Activated CD8-positive, alpha-beta memory T cell treated with anti-CD3 and anti-CD28 coated beads, Interleukin-2, amount 50 U/mL, for 4 hours (primary cell): ENCODE data around the gene RPS25.
"Not testable (repeated sequence)": the region's sequence is repeated elsewhere in the genome, so short reads cannot be mapped to it uniquely, and the experiment has no call there.

Experiments used
- DNase-seq: peaks from one replicate; pipeline ENCODE4 v3.0.0-alpha.2; 2020

The RPS25 gene

GRCh38 chr11:119014209-119014924, 3.8 kb downstream of the RPS25 start:
- DNase-seq = no peak

GRCh38 chr11:119012629-119013170, 5.4 kb downstream of the RPS25 start:
- DNase-seq = no peak

GRCh38 chr11:119011476-119012053, 6.6 kb downstream of the RPS25 start:
- no peak for DNase-seq

GRCh38 chr11:119006656-119007055, 11.5 kb downstream of the RPS25 start:
- no peak for DNase-seq

GRCh38 chr11:119000906-119001305, 17.2 kb downstream of the RPS25 start:
- no peak for DNase-seq

- DNase-seq = no peak
Measured at GRCh38 chr11:118998822-118999221, 19.3 kb downstream of the RPS25 start.

- no peak for DNase-seq
Measured at GRCh38 chr11:118998388-118998717, 19.8 kb downstream of the RPS25 start.

GRCh38 chr11:118997627-118998387, 20.3 kb downstream of the RPS25 start, which contains the start of gene CENATAC:
Gene CENATAC, plus strand, starts transcription at chr11:118998138. Its CDS starts 60 bp downstream, at chr11:118998198.
- peak; percentile 95 for DNase-seq

GRCh38 chr11:118996926-118997626, 21.1 kb downstream of the RPS25 start:
- peak; percentile 22 for DNase-seq

- not testable (repeated sequence) for DNase-seq
Measured at GRCh38 chr11:118991486-118992038, 26.6 kb downstream of the RPS25 start.

GRCh38 chr11:118988280-118988679, 29.9 kb downstream of the RPS25 start:
- DNase-seq = no peak

GRCh38 chr11:118984825-118985224, 33.3 kb downstream of the RPS25 start:
- DNase-seq = no peak

- not testable (repeated sequence) for DNase-seq
Measured at GRCh38 chr11:118984337-118984736, 33.8 kb downstream of the RPS25 start.

GRCh38 chr11:118980191-118980881, 37.8 kb downstream of the RPS25 start:
- DNase-seq = no peak

- DNase-seq = no peak
Measured at GRCh38 chr11:118979434-118979833, 38.7 kb downstream of the RPS25 start.

GRCh38 chr11:118975771-118976709, 42.1 kb downstream of the RPS25 start:
- no peak for DNase-seq

GRCh38 chr11:118973985-118974384, 44.2 kb downstream of the RPS25 start:
- DNase-seq = no peak

GRCh38 chr11:118971646-118972045, 46.5 kb downstream of the RPS25 start, which contains the start of gene FOXR1:
Gene FOXR1, plus strand, starts transcription at chr11:118971761. Its CDS starts 171 bp downstream, at chr11:118971932.
- no peak for DNase-seq

- not testable (repeated sequence) for DNase-seq
Measured at GRCh38 chr11:118969508-118969907, 48.6 kb downstream of the RPS25 start.
